SK-N-SH (cell line): Measurements from ENCODE around the gene TEX264. TPM values are rescaled to one million over a fixed set of nuclear protein-coding genes. Genes with fewer than 3 reads are reported as not detected.

Experiments used
- CTCF ChIA-PET: fragments of 300-600, 350-600 bp; formaldehyde crosslinking; extraction: SDS; loops from one replicate; lab custom pipeline; 2021; lab: Yijun Ruan, JAX
- POLR2A ChIA-PET: fragments of 350-600 bp; sonication (Branson Sonifier 250); formaldehyde crosslinking; extraction: SDS; loops from one replicate; lab custom pipeline; 2020; ENCODE audit warnings: antibody characterized with exemption, inconsistent platforms; lab: Yijun Ruan, JAX
- DNase-seq: peaks from one replicate; pipeline ENCODE4 v3.0.0; 2012
- H2AFZ ChIP-seq: fragments of 200-600 bp; sonication (generic); 2 replicates; pipeline ENCODE4 v1.8.1; 2016; ENCODE audit warnings: antibody characterized with exemption, mild to moderate bottlenecking, low read depth
- H3F3A ChIP-seq: fragments of 200-600 bp; sonication (generic); replicated peaks from 2 replicates; pipeline ENCODE3; 2016; ENCODE audit warnings: antibody characterized with exemption, mild to moderate bottlenecking; ENCODE audit not compliant: insufficient read depth
- H3K27ac ChIP-seq, 2 experiments: fragments of 200-500 bp in 1 of 2; fragments of 200-600 bp in 1 of 2; sonication (Bioruptor generic) in 1 of 2; sonication (generic), shearing (Covaris generic) in 1 of 2; 2 replicates each; pipeline versions ENCODE4 v1.5.1 to v1.6.1; 2014 to 2016; ENCODE audit warnings: low read depth in 2 of 2, inconsistent platforms in 1 of 2, low read length in 1 of 2, mild to moderate bottlenecking in 1 of 2, mixed read lengths in 1 of 2
- H3K27me3 ChIP-seq: fragments of 200-600 bp; sonication (generic), shearing (Covaris generic); 2 replicates; pipeline ENCODE4 v1.6.1; 2016; ENCODE audit warnings: mixed run types; ENCODE audit not compliant: insufficient read depth
- H3K36me3 ChIP-seq, 2 experiments: fragments of 200-500 bp in 1 of 2; fragments of 200-600 bp in 1 of 2; sonication (Bioruptor generic) in 1 of 2; sonication (generic) in 1 of 2; replicated peaks in 1 of 2; 2 replicates each; pipeline versions ENCODE3 to v1.5.1; 2014 to 2016; ENCODE audit warnings: low read length in 1 of 2, mild to moderate bottlenecking in 1 of 2; ENCODE audit not compliant: insufficient read depth in 2 of 2, control insufficient read depth in 1 of 2
- H3K4me1 ChIP-seq, 2 experiments: fragments of 200-500 bp in 1 of 2; fragments of 200-600 bp in 1 of 2; sonication (Bioruptor generic) in 1 of 2; sonication (generic), shearing (Covaris generic) in 1 of 2; 2 replicates each; pipeline versions ENCODE4 v1.5.1 to v1.6.1; 2014 to 2016; ENCODE audit warnings: low read depth in 1 of 2, low read length in 1 of 2, mixed run types in 1 of 2; ENCODE audit not compliant: insufficient read depth in 2 of 2, control insufficient read depth in 1 of 2
- H3K4me2 ChIP-seq: fragments of 200-600 bp; sonication (generic), shearing (Covaris generic); 2 replicates; pipeline ENCODE4 v1.6.1; 2017; ENCODE audit warnings: mixed run types
- H3K4me3 ChIP-seq, 2 experiments: fragments of 200-500 bp in 1 of 2; fragments of 200-600 bp in 1 of 2; sonication (Bioruptor generic) in 1 of 2; sonication (generic), shearing (Covaris generic) in 1 of 2; 2 replicates each; pipeline versions ENCODE4 v1.5.1 to v1.8.1; 2014 to 2016; ENCODE audit warnings: low read depth in 2 of 2, inconsistent platforms in 1 of 2, low read length in 1 of 2, mild to moderate bottlenecking in 1 of 2, mixed read lengths in 1 of 2, moderate library complexity in 1 of 2
- H3K79me2 ChIP-seq: fragments of 200-600 bp; sonication (generic); 2 replicates; pipeline ENCODE4 v1.8.1; 2017; ENCODE audit warnings: mild to moderate bottlenecking; ENCODE audit not compliant: insufficient read depth
- H3K9ac ChIP-seq: fragments of 200-600 bp; sonication (generic); 2 replicates; pipeline ENCODE4 v1.6.1; 2017; ENCODE audit warnings: mixed run types
- H3K9me2 ChIP-seq: fragments of 200-600 bp; sonication (generic); 2 replicates; pipeline ENCODE4 v1.6.1; 2017; ENCODE audit warnings: mixed run types
- H3K9me3 ChIP-seq: fragments of 200-600 bp; sonication (generic); 2 replicates; pipeline ENCODE4 v1.6.1; 2017; ENCODE audit warnings: mixed run types, mild to moderate bottlenecking, moderate library complexity
- H4K20me1 ChIP-seq: fragments of 200-600 bp; sonication (generic); 2 replicates; pipeline ENCODE4 v1.6.1; 2017; ENCODE audit warnings: mild to moderate bottlenecking, mixed run types; ENCODE audit not compliant: insufficient read depth
- CTCF ChIP-seq: fragments of 200-600 bp; sonication (generic); IDR thresholded peaks from 2 replicates; pipeline ENCODE4 v1.6.1; 2017; ENCODE audit warnings: antibody characterized with exemption, mild to moderate bottlenecking, moderate library complexity
- ELF1 ChIP-seq: IDR thresholded peaks from 2 replicates; pipeline ENCODE4 v1.4.0; 2012
- FOXM1 ChIP-seq: IDR thresholded peaks from 2 replicates; pipeline ENCODE4 v1.4.0; 2012; ENCODE audit warnings: low read depth, mild to moderate bottlenecking
- NFIC ChIP-seq: IDR thresholded peaks from 2 replicates; pipeline ENCODE4 v1.4.0; 2012; ENCODE audit warnings: borderline replicate concordance
- NRF1 ChIP-seq: IDR thresholded peaks from 2 replicates; pipeline ENCODE4 v1.6.1; 2012; ENCODE audit warnings: low read depth, mild to moderate bottlenecking, low read length
- PBX3 ChIP-seq: IDR thresholded peaks from 2 replicates; pipeline ENCODE4; 2012
- POLR2AphosphoS5 ChIP-seq: IDR thresholded peaks from 2 replicates; pipeline ENCODE4 v1.6.1; 2012; ENCODE audit warnings: low read depth, low read length
- RAD21 ChIP-seq: IDR thresholded peaks from 2 replicates; pipeline ENCODE4 v1.6.1; 2012; ENCODE audit warnings: mild to moderate bottlenecking, low read length
- RFX5 ChIP-seq: IDR thresholded peaks from 2 replicates; pipeline ENCODE4 v1.6.1; 2012; ENCODE audit warnings: mild to moderate bottlenecking, improper control_type of control experiment, low read length
- SIN3A ChIP-seq: IDR thresholded peaks from 2 replicates; pipeline ENCODE4 v1.6.1; 2012; ENCODE audit warnings: low read depth, mild to moderate bottlenecking, low read length, moderate library complexity, borderline replicate concordance
- SMC3 ChIP-seq: IDR thresholded peaks from 2 replicates; pipeline ENCODE4 v1.6.1; 2012; ENCODE audit warnings: low read depth, low read length, improper control_type of control experiment
- TCF12 ChIP-seq: IDR thresholded peaks from 2 replicates; pipeline ENCODE4 v1.4.0; 2012
- YY1 ChIP-seq: IDR thresholded peaks from 2 replicates; pipeline ENCODE4 v1.4.0; 2012; ENCODE audit warnings: low read depth, mild to moderate bottlenecking
- WGBS: methylation state at CpG from one replicate; pipeline ENCODE4 v1.1.6; 2017; ENCODE audit warnings: low lambda C conversion rate; 5-methylcytosine and 5-hydroxymethylcytosine counted together
- polyA plus RNA-seq, 3 experiments: library from polyadenylated mRNA; depleted of rRNA; stranded (reverse); fragments of >200 nt; gene quantifications; 2 replicates each; pipeline ENCODE4 v1.2.3, GENCODE V29; 2012

Gene TEX264
- polyA plus RNA-seq, 1 of the 3 experiments (the other 2 are of a cell fraction), result 82.1 TPM

- no peak for TF ChIP-seq PBX3
These were observed 33.7 kb upstream of the TEX264 start (continued) for GRCh38 chr3:51637144-51637940.

GRCh38 chr3:51637941-51638471 lies 33.0 kb upstream of the TEX264 start:
- TF ChIP-seq SMC3 (peak; percentile 96), NFIC (no peak), RAD21 (peak; percentile 88), RFX5 (0 out of 2 replicates have a peak, but pooled peaks have one; percentile 24), CTCF (peak; percentile 85), NRF1 (0 out of 2 replicates have a peak, but pooled peaks have one; percentile 3), YY1 (no peak)
- ChIA-PET CTCF (interaction anchor here (0.8 to 2.8 kb wide), 12 partner anchors 12 to 137 kb away, joined by 3 to 31 read pairs (median 4); partner anchors contain the start of gene DCAF1), POLR2A (no interaction called here)
- WGBS, result 81% methylated on average over 6 of the region's 6 CpGs
- no peaks in the 10 kb centered on the region for H3K27me3 ChIP-seq
- peak; percentile 68 for DNase-seq
- H3K4me3 ChIP-seq, result no peak overlapping the region; a peak in 1 of 4 replicates
- no peaks in the 10 kb centered on the region for H4K20me1 ChIP-seq
- H3K9ac ChIP-seq, result no peak overlapping the region
- H2AFZ ChIP-seq, result no peak overlapping the region
- H3K36me3 ChIP-seq, result peaks cover 34 to 77% of the 10 kb centered on the region in 2 experiments
- H3K4me1 ChIP-seq, result no peaks in the 10 kb centered on the region
- no peaks in the 10 kb centered on the region for H3K9me3 ChIP-seq
- no peaks in the 10 kb centered on the region for H3K79me2 ChIP-seq
- H3K4me2 ChIP-seq, result no peak overlapping the region
- H3K9me2 ChIP-seq, result no peaks in the 10 kb centered on the region
- no peak overlapping the region for H3K27ac ChIP-seq
- no peaks in the 10 kb centered on the region for H3F3A ChIP-seq

- DNase-seq, result no peak
- Histone ChIP-seq H3K9me3 (no peaks in the 10 kb centered on the region), H3K79me2 (no peaks in the 10 kb centered on the region), H3K9ac (no peak overlapping the region)
- 37% methylated on average over 2 of the region's 2 CpGs for WGBS
- POLR2A ChIA-PET, result no interaction called here
- peak; percentile 35; the same call in 1 of the 2 replicates for TF ChIP-seq RAD21
- no peak for TF ChIP-seq TCF12
- TF ChIP-seq CTCF, result peak; percentile 55
- TF ChIP-seq ELF1, result no peak
- TF ChIP-seq POLR2AphosphoS5, result no peak
- no peak for TF ChIP-seq SIN3A
- TF ChIP-seq SMC3, result 0 out of 2 replicates have a peak, but pooled peaks have one; percentile 3
- no peak for TF ChIP-seq FOXM1
- TF ChIP-seq, all 33 proteins: peak for 3
- CTCF ChIA-PET, result interaction anchor here (0.7 to 6.6 kb wide), 7 partner anchors 10 to 140 kb away, joined by 3 to 48 read pairs (median 4); no protein-coding TSS in a partner anchor
- H3K36me3 ChIP-seq, result peaks cover 68 to 78% of the 10 kb centered on the region in 2 experiments
- H4K20me1 ChIP-seq, result no peaks in the 10 kb centered on the region
- H3K27me3 ChIP-seq, result no peaks in the 10 kb centered on the region
- no peaks in the 10 kb centered on the region for H3F3A ChIP-seq
- H3K4me2 ChIP-seq, result no peak overlapping the region
- no peak overlapping the region for H3K27ac ChIP-seq
- H3K4me3 ChIP-seq, result no peak overlapping the region
- no peaks in the 10 kb centered on the region for H3K4me1 ChIP-seq
- H3K9me2 ChIP-seq, result no peaks in the 10 kb centered on the region
- H2AFZ ChIP-seq, result no peak overlapping the region
These were observed 28.6 kb upstream of the TEX264 start for GRCh38 chr3:51642462-51642861.
